CD4-positive, alpha-beta T cell (primary cell): ENCODE results near the gene S100Z. TPM values are rescaled to one million over a fixed set of nuclear protein-coding genes. Genes with fewer than 3 reads are reported as not detected.

Experiments
- ATAC-seq: fragments of 200-7000 bp; cut with Tn5 transposase; one replicate; pipeline ENCODE4 v1.10.0; 2022; ENCODE audit warnings: mild to moderate bottlenecking; ENCODE audit not compliant: poor library complexity
- CTCF ChIA-PET: fragments of 350-600 bp; sonication (Branson Sonifier 250); formaldehyde crosslinking; loops from one replicate; lab custom pipeline; 2021; ENCODE audit warnings: antibody characterized with exemption, inconsistent platforms; lab: Charles Lee
- POLR2A ChIA-PET: fragments of 350-600 bp; sonication (Branson Sonifier 250); formaldehyde crosslinking; loops from one replicate; lab custom pipeline; 2021; ENCODE audit warnings: antibody characterized with exemption, inconsistent platforms; lab: Charles Lee
- DNase-seq, 14 experiments: peaks; one replicate each; pipeline ENCODE4 v3.0.0-alpha.2; 2013 to 2020; ENCODE audit warnings: mixed read lengths in 2 of 14
- H3K27ac ChIP-seq, 2 donors: one replicate each; pipeline versions ENCODE4 v1.5.1 to v1.7.0; 2013; ENCODE audit warnings: low read length in 2 of 2, low read depth in 1 of 2, mild to moderate bottlenecking in 1 of 2
- H3K27me3 ChIP-seq, 2 experiments: 1 replicate in 1 of 2; 2 replicates in 1 of 2; pipeline versions ENCODE4 v1.6.1 to v1.7.0; 2013; ENCODE audit warnings: low read length in 2 of 2, control low read depth in 1 of 2, mild to moderate bottlenecking in 1 of 2, moderate library complexity in 1 of 2; ENCODE audit not compliant: insufficient read depth in 2 of 2, control insufficient read depth in 1 of 2
- H3K36me3 ChIP-seq: one replicate; pipeline ENCODE4 v1.6.1; 2013; ENCODE audit warnings: low read length, control low read depth; ENCODE audit not compliant: insufficient read depth
- H3K4me1 ChIP-seq: one replicate; pipeline ENCODE4 v1.6.1; 2013; ENCODE audit warnings: low read length, control low read depth; ENCODE audit not compliant: insufficient read depth
- H3K4me3 ChIP-seq: one replicate; pipeline ENCODE4 v1.5.1; 2013; ENCODE audit warnings: mild to moderate bottlenecking, low read length, moderate library complexity
- H3K9me3 ChIP-seq, 2 experiments: 1 replicate in 1 of 2; 2 replicates in 1 of 2; pipeline versions ENCODE4 v1.6.1 to v1.7.0; 2013; ENCODE audit warnings: low read length in 2 of 2, mild to moderate bottlenecking in 2 of 2, control low read depth in 1 of 2, moderate library complexity in 1 of 2; ENCODE audit not compliant: control insufficient read depth in 1 of 2, insufficient read depth in 1 of 2
- H3K27ac Mint-ChIP-seq: one replicate; pipeline ENCODE4 v1.8.0; 2020; ENCODE audit warnings: mixed read lengths
- H3K27me3 Mint-ChIP-seq: one replicate; pipeline ENCODE4 v1.8.0; 2021; ENCODE audit warnings: mixed read lengths
- H3K36me3 Mint-ChIP-seq: one replicate; pipeline ENCODE4 v1.8.0; 2021; ENCODE audit warnings: low read depth, mixed read lengths
- H3K4me1 Mint-ChIP-seq: one replicate; pipeline ENCODE4 v1.8.0; 2021; ENCODE audit warnings: low read depth, mixed read lengths
- H3K4me3 Mint-ChIP-seq: one replicate; pipeline ENCODE4 v1.8.0; 2020; ENCODE audit warnings: mild to moderate bottlenecking, mixed read lengths
- H3K9me3 Mint-ChIP-seq: one replicate; pipeline ENCODE4 v1.8.0; 2020; ENCODE audit warnings: mixed read lengths
- intact Hi-C, 2 experiments: fragments of 100-400 bp; cut with DNase I in 1 of 2; cut with micrococcal nuclease in 1 of 2; formaldehyde crosslinking; loops; one replicate each; pipeline versions ENCODE4 v1.15.1 to v1.9.0; 2023 to 2025; cut with DNase I, micrococcal nuclease
- total RNA-seq, 174 experiments: library from RNA in 2 of 174; stranded (reverse) in 2 of 174; gene quantifications; one replicate each; pipeline ENCODE4 v1.2.3 and lab custom pipeline; 2021 to 2026
- TF ChIP-seq, protein P1 (sequence below): fragments of 200-600 bp; IDR thresholded peaks from one replicate; pipeline ENCODE4 v1.8.0; 2022; ENCODE audit warnings: antibody characterized with exemption, mild to moderate bottlenecking

Gene S100Z
- total RNA-seq, 2 experiments from 2014 or later, result 0.22 to 0.47 TPM

DNA sequence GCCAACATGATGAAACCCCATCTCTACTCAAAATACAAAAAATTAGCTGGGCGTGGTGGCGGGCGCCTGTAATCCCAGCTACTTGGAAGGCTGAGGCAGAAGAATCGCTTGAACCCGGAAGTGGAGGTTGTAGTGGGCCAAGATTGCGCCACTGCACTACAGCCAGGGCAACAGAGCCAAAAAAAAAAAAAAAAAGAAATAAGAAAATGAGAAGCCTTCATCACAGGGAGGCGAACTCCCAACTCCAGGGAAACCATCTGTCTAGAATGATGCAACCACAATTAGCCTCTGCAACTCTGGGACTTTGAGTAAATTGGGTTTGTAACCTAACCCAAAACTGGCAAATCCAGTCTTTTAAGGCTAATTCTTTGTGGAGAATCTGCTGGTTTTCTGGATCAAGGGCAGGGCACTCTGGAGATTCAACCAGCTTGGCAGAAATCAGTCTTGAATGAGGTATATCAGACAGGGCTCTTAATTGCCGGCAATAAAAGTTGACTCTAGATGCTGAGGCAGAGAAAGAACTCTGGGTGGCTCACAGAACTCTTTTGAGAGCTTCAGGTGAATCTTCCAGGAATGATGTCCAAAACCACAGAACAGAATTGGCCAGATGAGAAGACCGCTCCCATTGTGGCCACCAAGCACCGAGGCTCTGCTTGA, 9.9 kb downstream of the S100Z start:
- Mint-ChIP-seq H3K4me1 (peaks cover 22% of the 10 kb centered on the region), H3K27me3 (no peaks in the 10 kb centered on the region), H3K4me3 (no peak overlapping the region), H3K9me3 (no peaks in the 10 kb centered on the region), H3K36me3 (no peaks in the 10 kb centered on the region), H3K27ac (no peak overlapping the region)
- ChIA-PET CTCF (no interaction called here), POLR2A (no interaction called here)
- DNase-seq (no peak), ATAC-seq (no peak)
- Histone ChIP-seq H3K4me3 (no peak overlapping the region), H3K9me3 (no peaks in the 10 kb centered on the region), H3K4me1 (peaks cover 28% of the 10 kb centered on the region), H3K27ac (no peak overlapping the region), H3K36me3 (no peaks in the 10 kb centered on the region), H3K27me3 (no peaks in the 10 kb centered on the region)
- TF ChIP-seq, protein P1, sequence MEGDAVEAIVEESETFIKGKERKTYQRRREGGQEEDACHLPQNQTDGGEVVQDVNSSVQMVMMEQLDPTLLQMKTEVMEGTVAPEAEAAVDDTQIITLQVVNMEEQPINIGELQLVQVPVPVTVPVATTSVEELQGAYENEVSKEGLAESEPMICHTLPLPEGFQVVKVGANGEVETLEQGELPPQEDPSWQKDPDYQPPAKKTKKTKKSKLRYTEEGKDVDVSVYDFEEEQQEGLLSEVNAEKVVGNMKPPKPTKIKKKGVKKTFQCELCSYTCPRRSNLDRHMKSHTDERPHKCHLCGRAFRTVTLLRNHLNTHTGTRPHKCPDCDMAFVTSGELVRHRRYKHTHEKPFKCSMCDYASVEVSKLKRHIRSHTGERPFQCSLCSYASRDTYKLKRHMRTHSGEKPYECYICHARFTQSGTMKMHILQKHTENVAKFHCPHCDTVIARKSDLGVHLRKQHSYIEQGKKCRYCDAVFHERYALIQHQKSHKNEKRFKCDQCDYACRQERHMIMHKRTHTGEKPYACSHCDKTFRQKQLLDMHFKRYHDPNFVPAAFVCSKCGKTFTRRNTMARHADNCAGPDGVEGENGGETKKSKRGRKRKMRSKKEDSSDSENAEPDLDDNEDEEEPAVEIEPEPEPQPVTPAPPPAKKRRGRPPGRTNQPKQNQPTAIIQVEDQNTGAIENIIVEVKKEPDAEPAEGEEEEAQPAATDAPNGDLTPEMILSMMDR, result no peak
- intact Hi-C loops, result loop anchor here (5.0 to 10.0 kb wide), 3 partner anchors 168 to 1445 kb away; no protein-coding TSS in a partner anchor

DNA sequence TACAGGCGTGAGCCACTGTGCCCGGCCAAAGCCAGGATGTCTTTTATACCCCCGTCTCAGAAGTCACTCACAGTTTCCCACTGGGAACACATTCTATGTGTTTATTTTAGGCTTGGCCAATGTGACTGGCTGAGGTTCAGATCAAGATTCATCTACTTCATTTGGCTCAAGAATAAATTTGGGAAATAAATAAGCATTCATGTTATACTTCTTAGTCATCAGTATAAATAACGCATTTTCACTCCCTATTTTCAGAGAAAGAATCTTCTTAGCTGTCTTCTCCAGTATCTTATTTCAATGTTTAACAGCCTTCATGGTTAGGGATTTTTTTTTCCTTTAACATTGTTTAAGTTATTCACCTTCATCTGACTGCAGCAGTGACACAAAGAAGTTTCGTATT, 11.8 kb downstream of the S100Z start:
- peaks cover 4% of the 10 kb centered on the region for H3K4me1 Mint-ChIP-seq
- POLR2A ChIA-PET, result no interaction called here

DNA sequence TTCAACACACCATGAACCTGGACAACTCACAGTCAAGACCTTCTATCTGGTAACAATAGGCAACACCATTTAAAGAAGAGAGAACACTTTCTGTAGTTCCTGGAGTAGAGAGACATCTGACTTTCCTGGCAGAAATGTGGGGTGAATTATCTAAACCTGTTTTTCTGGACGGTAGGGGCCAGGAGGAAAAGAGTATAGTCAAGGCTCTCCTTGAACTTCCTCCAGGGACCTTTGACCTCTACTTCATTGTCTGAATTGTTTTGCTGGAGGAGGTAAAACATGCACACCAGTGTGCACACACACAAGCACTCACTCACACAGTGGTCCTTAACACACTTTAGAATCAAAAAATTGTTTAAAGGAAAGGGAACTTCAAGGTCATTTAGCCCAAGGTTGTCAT, 13.2 kb downstream of the S100Z start:
- Histone ChIP-seq H3K4me3 (no peak overlapping the region), H3K9me3 (no peaks in the 10 kb centered on the region), H3K27me3 (no peaks in the 10 kb centered on the region), H3K4me1 (no peaks in the 10 kb centered on the region), H3K27ac (no peak overlapping the region), H3K36me3 (no peaks in the 10 kb centered on the region)
- Mint-ChIP-seq H3K27ac (no peak overlapping the region), H3K4me3 (no peak overlapping the region), H3K4me1 (no peaks in the 10 kb centered on the region), H3K27me3 (no peaks in the 10 kb centered on the region), H3K9me3 (no peaks in the 10 kb centered on the region), H3K36me3 (no peaks in the 10 kb centered on the region)
- DNase-seq (no peak), ATAC-seq (no peak)
- TF ChIP-seq, protein P1, result no peak
- intact Hi-C loops, result loop anchor here (5.0 to 10.0 kb wide), 3 partner anchors 164 to 1442 kb away; no protein-coding TSS in a partner anchor
- ChIA-PET POLR2A (no interaction called here), CTCF (no interaction called here)

More for the DNA sequence above, 11.8 kb downstream of the S100Z start:
- Mint-ChIP-seq H3K9me3 (no peaks in the 10 kb centered on the region), H3K36me3 (no peaks in the 10 kb centered on the region), H3K27ac (no peak overlapping the region), H3K4me3 (no peak overlapping the region), H3K27me3 (no peaks in the 10 kb centered on the region)
- Histone ChIP-seq H3K36me3 (no peaks in the 10 kb centered on the region), H3K27ac (no peak overlapping the region), H3K27me3 (no peaks in the 10 kb centered on the region), H3K9me3 (no peaks in the 10 kb centered on the region), H3K4me3 (no peak overlapping the region), H3K4me1 (peaks cover 9% of the 10 kb centered on the region)
- intact Hi-C loops, result loop anchor here (5.0 to 10.0 kb wide), 3 partner anchors 166 to 1443 kb away; no protein-coding TSS in a partner anchor
- TF ChIP-seq, protein P1, result no peak
- CTCF ChIA-PET, result no interaction called here
- ATAC-seq (no peak), DNase-seq (no peak)
